Fibroblast of lung (primary cell): ENCODE results near the gene MRPS33. TPM values are rescaled to one million over a fixed set of nuclear protein-coding genes. Genes with fewer than 3 reads are reported as not detected.

Experiments
- DNase-seq, 2 donors: peaks; one replicate each; pipeline versions ENCODE4 v3.0.0 to v3.0.0-alpha.2; 2010; ENCODE audit warnings: low read depth in 2 of 2
- H2AFZ ChIP-seq: 2 replicates; pipeline ENCODE4 v1.5.1; 2012; ENCODE audit warnings: low read length, control low read depth, inconsistent platforms
- H3K27ac ChIP-seq: 2 replicates; pipeline ENCODE4 v1.5.1; 2011; ENCODE audit warnings: low read length, control low read depth; ENCODE audit not compliant: insufficient read depth
- H3K27me3 ChIP-seq: 2 replicates; pipeline ENCODE4 v1.5.1; 2011; ENCODE audit warnings: mild to moderate bottlenecking, low read length; ENCODE audit not compliant: control insufficient read depth, insufficient read depth
- H3K36me3 ChIP-seq: 2 replicates; pipeline ENCODE4 v1.5.1; 2011; ENCODE audit warnings: low read length; ENCODE audit not compliant: control insufficient read depth, insufficient read depth
- H3K4me1 ChIP-seq: 2 replicates; pipeline ENCODE4 v1.5.1; 2011; ENCODE audit warnings: low read length; ENCODE audit not compliant: control insufficient read depth, insufficient read depth; ENCODE audit errors: extremely low read depth
- H3K4me2 ChIP-seq: 2 replicates; pipeline ENCODE4 v1.5.1; 2011; ENCODE audit warnings: low read length, control low read depth; ENCODE audit not compliant: insufficient read depth; ENCODE audit errors: extremely low read depth
- H3K4me3 ChIP-seq, 4 experiments: fragments of 200-600 bp in 1 of 4; sonication (generic) in 1 of 4; replicated peaks in 1 of 4; 2 replicates each; pipeline ENCODE4 v1.5.1; 2011 to 2016; ENCODE audit warnings: low read length in 4 of 4, low read depth in 3 of 4, mild to moderate bottlenecking in 3 of 4, control low read depth in 2 of 4, inconsistent platforms in 1 of 4, mixed read lengths in 1 of 4; ENCODE audit not compliant: insufficient read depth in 1 of 4; ENCODE audit errors: control extremely low read depth in 1 of 4
- H3K79me2 ChIP-seq: 2 replicates; pipeline ENCODE4 v1.5.1; 2012; ENCODE audit warnings: mild to moderate bottlenecking, low read length, inconsistent platforms; ENCODE audit not compliant: control insufficient read depth, insufficient read depth
- H3K9ac ChIP-seq: 2 replicates; pipeline ENCODE4 v1.5.1; 2011; ENCODE audit warnings: mild to moderate bottlenecking, low read length, control low read depth; ENCODE audit not compliant: insufficient read depth
- H3K9me3 ChIP-seq: 2 replicates; pipeline ENCODE4 v1.5.1; 2012; ENCODE audit warnings: low read depth, low read length; ENCODE audit not compliant: control insufficient read depth, insufficient read depth
- H4K20me1 ChIP-seq: 2 replicates; pipeline ENCODE4 v1.5.1; 2011; ENCODE audit warnings: low read length; ENCODE audit not compliant: control insufficient read depth, insufficient read depth; ENCODE audit errors: extremely low read depth
- EZH2 ChIP-seq: IDR thresholded peaks from 2 replicates; pipeline ENCODE4 v1.5.1; 2012; ENCODE audit warnings: low read length, control low read depth, mild to moderate bottlenecking; ENCODE audit errors: missing control alignments
- polyA plus RNA-seq, 2 donors: library from polyadenylated mRNA; depleted of rRNA in 1 of 2; stranded (reverse) in 1 of 2; unstranded in 1 of 2; fragments of >200 nt; gene quantifications; 2 replicates each; pipeline ENCODE4 v1.2.1, GENCODE V29; 2011 to 2012; ENCODE audit warnings: missing spikeins in 1 of 2
- total RNA-seq: library from RNA; depleted of rRNA; stranded (reverse); fragments of >200 nt; gene quantifications from 2 replicates; pipeline ENCODE4 v1.2.1, GENCODE V29; 2014
- TF ChIP-seq, protein P1 (sequence below), 2 donors: IDR thresholded peaks in 1 of 2; conservative IDR thresholded peaks in 1 of 2; 1 replicate in 1 of 2; 2 replicates in 1 of 2; pipeline ENCODE4 v1.5.1; 2011 to 2012; ENCODE audit warnings: low read length in 2 of 2, control low read depth in 1 of 2, inconsistent platforms in 1 of 2, low read depth in 1 of 2, mild to moderate bottlenecking in 1 of 2

MRPS33 gene
- total and polyA plus RNA-seq, 2 donors (not counting 1 experiment from before 2014, with no cell fraction given), result 40.1 to 64.8 TPM

DNA sequence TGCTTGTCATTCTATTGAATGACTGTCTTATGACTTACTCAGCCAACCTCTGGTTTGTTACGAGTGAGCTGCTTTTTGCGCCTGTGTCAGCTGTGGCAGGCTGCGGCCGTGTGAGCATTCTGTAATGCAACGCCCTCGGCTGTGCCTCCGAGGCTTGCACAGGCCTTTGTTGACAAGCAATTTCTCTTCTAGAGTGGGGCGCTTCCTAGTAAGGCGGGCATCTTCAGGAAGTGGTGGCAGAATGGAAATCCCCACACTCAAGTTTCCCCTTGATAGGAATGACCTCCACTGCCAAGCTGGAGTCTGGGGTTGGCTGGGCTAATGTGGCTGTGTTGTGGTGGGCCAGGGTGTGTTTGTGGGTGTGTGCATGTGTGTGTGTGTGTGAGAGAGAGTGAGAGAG lies 38.9 kb upstream of the MRPS33 start:
- Histone ChIP-seq H4K20me1 (no peaks in the 10 kb centered on the region), H3K36me3 (no peaks in the 10 kb centered on the region), H3K4me3 (no peak overlapping the region), H3K4me1 (no peaks in the 10 kb centered on the region), H3K4me2 (no peak overlapping the region), H3K79me2 (no peaks in the 10 kb centered on the region), H3K9ac (no peak overlapping the region), H2AFZ (no peak overlapping the region), H3K27ac (no peak overlapping the region), H3K27me3 (no peaks in the 10 kb centered on the region), H3K9me3 (no peaks in the 10 kb centered on the region)
- no peak for TF ChIP-seq EZH2
- TF ChIP-seq, protein P1, sequence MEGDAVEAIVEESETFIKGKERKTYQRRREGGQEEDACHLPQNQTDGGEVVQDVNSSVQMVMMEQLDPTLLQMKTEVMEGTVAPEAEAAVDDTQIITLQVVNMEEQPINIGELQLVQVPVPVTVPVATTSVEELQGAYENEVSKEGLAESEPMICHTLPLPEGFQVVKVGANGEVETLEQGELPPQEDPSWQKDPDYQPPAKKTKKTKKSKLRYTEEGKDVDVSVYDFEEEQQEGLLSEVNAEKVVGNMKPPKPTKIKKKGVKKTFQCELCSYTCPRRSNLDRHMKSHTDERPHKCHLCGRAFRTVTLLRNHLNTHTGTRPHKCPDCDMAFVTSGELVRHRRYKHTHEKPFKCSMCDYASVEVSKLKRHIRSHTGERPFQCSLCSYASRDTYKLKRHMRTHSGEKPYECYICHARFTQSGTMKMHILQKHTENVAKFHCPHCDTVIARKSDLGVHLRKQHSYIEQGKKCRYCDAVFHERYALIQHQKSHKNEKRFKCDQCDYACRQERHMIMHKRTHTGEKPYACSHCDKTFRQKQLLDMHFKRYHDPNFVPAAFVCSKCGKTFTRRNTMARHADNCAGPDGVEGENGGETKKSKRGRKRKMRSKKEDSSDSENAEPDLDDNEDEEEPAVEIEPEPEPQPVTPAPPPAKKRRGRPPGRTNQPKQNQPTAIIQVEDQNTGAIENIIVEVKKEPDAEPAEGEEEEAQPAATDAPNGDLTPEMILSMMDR (conservative IDR thresholded peaks at IDR 0.05 in 1 of 2, IDR thresholded peaks at IDR 0.05 in 1 of 2; ENCODE audit: low read depth in 1 of 2, low read length in 2 of 2), result no peak
- no peak for DNase-seq

DNA sequence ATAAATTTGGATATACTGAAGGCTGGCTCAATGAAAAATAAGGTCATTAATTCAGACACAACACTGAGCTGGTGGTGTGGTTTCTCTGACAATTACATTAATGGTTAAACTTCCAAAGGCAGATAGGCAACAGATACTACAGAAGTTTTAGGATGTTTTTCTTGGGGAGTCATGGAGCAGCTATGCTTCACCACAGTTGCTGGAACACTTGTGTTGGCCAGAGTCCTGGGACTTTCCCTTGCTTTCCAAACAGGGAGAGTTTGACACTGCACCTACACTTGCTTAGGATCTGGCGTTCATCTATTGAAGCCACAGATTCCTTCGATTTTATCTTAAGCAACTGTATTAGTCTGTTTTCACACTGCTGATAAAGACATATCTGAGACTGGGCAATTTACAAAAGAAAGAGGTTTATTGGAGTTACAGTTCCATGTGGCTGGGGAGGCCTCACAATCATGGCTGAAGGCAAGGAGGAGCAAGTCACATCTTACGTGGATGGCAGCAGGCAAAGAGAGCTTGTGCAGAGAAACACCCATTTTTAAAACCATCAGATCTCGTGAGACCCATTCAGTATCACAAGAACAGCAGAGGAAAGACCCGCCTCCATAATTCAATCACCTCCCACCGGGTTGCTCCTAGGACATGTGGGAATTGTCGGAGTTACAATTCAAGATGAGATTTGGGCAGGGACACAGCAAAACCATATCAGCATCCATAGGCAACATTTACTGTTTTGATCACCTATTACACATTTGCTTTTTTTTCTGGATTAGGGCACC lies 31.3 kb upstream of the MRPS33 start:
- H2AFZ ChIP-seq, result no peak overlapping the region
- no peaks in the 10 kb centered on the region for H4K20me1 ChIP-seq
- DNase-seq, result peak in 1 of 2 donors; percentile 75
- H3K27ac ChIP-seq, result no peak overlapping the region
- H3K4me3 ChIP-seq, result no peak overlapping the region
- H3K9me3 ChIP-seq, result no peaks in the 10 kb centered on the region
- no peaks in the 10 kb centered on the region for H3K36me3 ChIP-seq
- no peaks in the 10 kb centered on the region for H3K4me1 ChIP-seq
- TF ChIP-seq EZH2, result no peak
- TF ChIP-seq, protein P1 (conservative IDR thresholded peaks at IDR 0.05 in 1 of 2, IDR thresholded peaks at IDR 0.05 in 1 of 2; ENCODE audit: low read depth in 1 of 2, low read length in 2 of 2), result no peak
- no peaks in the 10 kb centered on the region for H3K27me3 ChIP-seq
- H3K9ac ChIP-seq, result no peak overlapping the region
- no peak overlapping the region for H3K4me2 ChIP-seq
- H3K79me2 ChIP-seq, result no peaks in the 10 kb centered on the region

DNA sequence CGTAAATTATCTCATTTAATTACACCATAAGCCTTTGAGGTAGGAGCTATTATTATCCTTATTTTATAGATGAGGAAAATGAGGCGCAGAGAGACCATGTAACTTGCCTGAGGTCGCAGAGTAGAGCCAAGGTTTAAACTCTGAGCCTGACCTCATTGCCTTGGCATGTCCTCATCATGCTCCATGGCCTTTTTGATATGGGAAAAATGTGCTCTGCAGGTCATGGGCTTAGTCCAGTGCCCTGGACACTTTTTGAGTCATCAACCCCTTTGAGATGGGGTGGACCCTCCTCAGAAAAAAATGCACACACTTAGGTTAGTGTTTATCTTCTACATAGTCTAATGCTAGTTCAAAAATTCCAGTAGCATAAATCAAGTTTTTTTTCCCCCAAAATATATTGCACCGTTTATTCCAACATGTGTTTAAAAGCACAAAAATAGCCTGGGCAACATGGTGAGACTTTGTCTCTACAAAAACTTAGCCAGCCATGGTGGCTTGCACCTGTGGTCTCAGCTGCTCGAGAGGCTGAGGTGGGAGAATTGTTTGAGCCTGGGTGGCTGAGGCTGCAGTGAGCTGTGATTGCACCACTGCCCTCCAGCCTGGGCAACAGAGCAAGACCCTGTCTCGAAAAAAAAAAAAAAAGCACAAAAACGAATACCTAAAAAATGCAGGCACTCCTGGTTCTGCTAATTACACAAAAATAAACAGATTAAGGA lies 30.5 kb upstream of the MRPS33 start:
- H3K4me3 ChIP-seq, result no peak overlapping the region
- no peak overlapping the region for H2AFZ ChIP-seq
- no peaks in the 10 kb centered on the region for H3K27me3 ChIP-seq
- no peaks in the 10 kb centered on the region for H3K36me3 ChIP-seq
- DNase-seq, result peak in 1 of 2 donors; percentile 7
- no peaks in the 10 kb centered on the region for H3K9me3 ChIP-seq
- H4K20me1 ChIP-seq, result no peaks in the 10 kb centered on the region
- no peak overlapping the region for H3K4me2 ChIP-seq
- TF ChIP-seq, protein P1 (conservative IDR thresholded peaks at IDR 0.05 in 1 of 2, IDR thresholded peaks at IDR 0.05 in 1 of 2; ENCODE audit: low read depth in 1 of 2, low read length in 2 of 2), result no peak
- TF ChIP-seq EZH2, result no peak
- H3K9ac ChIP-seq, result no peak overlapping the region
- H3K79me2 ChIP-seq, result no peaks in the 10 kb centered on the region
- no peaks in the 10 kb centered on the region for H3K4me1 ChIP-seq
- H3K27ac ChIP-seq, result no peak overlapping the region
